NB4 (cell line): ENCODE data around the gene SSC5D.

Source experiments
- CTCF ChIP-seq: IDR thresholded peaks from one replicate; pipeline ENCODE4 v1.5.1; 2012; ENCODE audit warnings: low read depth, low read length
- POLR2A ChIP-seq: IDR thresholded peaks from 2 replicates; pipeline ENCODE4 v1.6.1; 2011; ENCODE audit warnings: mild to moderate bottlenecking; ENCODE audit not compliant: insufficient read length; ENCODE audit errors: extremely low read depth

- TF ChIP-seq POLR2A = no peak
- no peak for TF ChIP-seq CTCF
Measured at GRCh38 chr19:55563261-55563690, 75.0 kb downstream of the SSC5D start.
